K562 (cell line): Measurements from ENCODE around the gene FADD. TPM values are rescaled to one million over a fixed set of nuclear protein-coding genes. Genes with fewer than 3 reads are reported as not detected.

Source experiments
- ATAC-seq: fragments of 200-7000 bp; cut with Tn5 transposase; 3 replicates; pipeline ENCODE4 v1.9.1; 2020; ENCODE audit warnings: moderate library complexity
- BruUV-seq: library from RNA; stranded (reverse); fragments of 400-500 nt; replicated peaks from 2 replicates; lab custom pipeline; 2021; lab: Mats Ljungman, UMichigan
- CTCF ChIA-PET: fragments of 300-600 bp; formaldehyde crosslinking; extraction: SDS; loops from one replicate; lab custom pipeline; 2021; ENCODE audit warnings: low intra/inter-chr PET ratio; lab: Yijun Ruan, JAX
- POLR2A ChIA-PET: fragments of 300-600, 350-650 bp; sonication (Branson Sonifier 250); formaldehyde crosslinking; extraction: SDS; loops from one replicate; lab custom pipeline; 2021; ENCODE audit warnings: antibody characterized with exemption, inconsistent platforms; lab: Yijun Ruan, JAX
- DNase-seq, 4 experiments: peaks; one replicate each; pipeline versions ENCODE4 v3.0.0 to v3.0.0-alpha.2; 2011 to 2018; ENCODE audit warnings: low spot score in 3 of 4, mixed read lengths in 3 of 4; ENCODE audit errors: extremely low read depth in 1 of 4
- FAIRE-seq: peaks from 2 replicates; lab custom pipeline; 2011; peaks lifted over from hg19 to GRCh38; lab: Jason Lieb, UNC
- H2AFZ ChIP-seq: 2 replicates; pipeline ENCODE4 v1.6.0; 2011; ENCODE audit warnings: low read depth, low read length, control low read depth, inconsistent platforms
- H3K27ac ChIP-seq: fragments of 200-600 bp; 3 replicates; pipeline ENCODE4 v1.8.0; 2011; ENCODE audit warnings: low read depth, mild to moderate bottlenecking, control low read depth, inconsistent platforms, low read length, moderate library complexity, mixed read lengths; ENCODE audit errors: extremely low read depth
- H3K27me3 ChIP-seq, 2 experiments: fragments of 300-600 bp in 1 of 2; 2 replicates in 1 of 2; 3 replicates in 1 of 2; pipeline versions ENCODE4 v1.6.0 to v1.8.0; 2011; ENCODE audit warnings: inconsistent platforms in 2 of 2, low read length in 2 of 2, mild to moderate bottlenecking in 1 of 2, mixed read lengths in 1 of 2, moderate library complexity in 1 of 2; ENCODE audit not compliant: control insufficient read depth in 2 of 2, insufficient read depth in 2 of 2
- H3K36me3 ChIP-seq: fragments of 300-600 bp; 3 replicates; pipeline ENCODE4 v1.8.0; 2011; ENCODE audit warnings: mild to moderate bottlenecking, low read length, inconsistent platforms; ENCODE audit not compliant: control insufficient read depth, insufficient read depth
- H3K4me1 ChIP-seq, 2 experiments: fragments of 200-600 bp in 1 of 2; replicated peaks in 1 of 2; 2 replicates in 1 of 2; 3 replicates in 1 of 2; pipeline versions ENCODE4 v1.5.1 to v1.8.0; 2011; ENCODE audit warnings: inconsistent platforms in 2 of 2, low read length in 2 of 2, mild to moderate bottlenecking in 1 of 2, mixed read lengths in 1 of 2, moderate library complexity in 1 of 2; ENCODE audit not compliant: control insufficient read depth in 2 of 2, insufficient read depth in 2 of 2
- H3K4me2 ChIP-seq: 2 replicates; pipeline ENCODE4 v1.6.1; 2011; ENCODE audit warnings: low read length, control low read depth, inconsistent platforms, mixed read lengths; ENCODE audit not compliant: insufficient read depth
- H3K4me3 ChIP-seq: fragments of 200-600 bp; sonication (generic), shearing (Covaris generic); 2 replicates; pipeline ENCODE4 v1.5.1; 2016; ENCODE audit warnings: control low read depth, inconsistent platforms
- H3K79me2 ChIP-seq: fragments of 200-600 bp; 3 replicates; pipeline ENCODE4 v1.8.0; 2011; ENCODE audit warnings: low read length, inconsistent platforms; ENCODE audit not compliant: control insufficient read depth, insufficient read depth
- H3K9ac ChIP-seq, 2 experiments: 2 replicates each; pipeline versions ENCODE4 v1.6.0 to v1.6.1; 2011; ENCODE audit warnings: low read depth in 2 of 2, low read length in 2 of 2, control low read depth in 1 of 2, inconsistent platforms in 1 of 2, mild to moderate bottlenecking in 1 of 2, mixed read lengths in 1 of 2; ENCODE audit not compliant: insufficient read depth in 1 of 2
- H3K9me1 ChIP-seq: one replicate; pipeline ENCODE4 v1.6.0; 2011; ENCODE audit warnings: inconsistent platforms, mild to moderate bottlenecking, low read length, moderate library complexity; ENCODE audit not compliant: control insufficient read depth, insufficient read depth
- H3K9me3 ChIP-seq: replicated peaks from 2 replicates; pipeline ENCODE4 v1.5.1; 2011; ENCODE audit warnings: low read depth, low read length, inconsistent platforms; ENCODE audit not compliant: control insufficient read depth, insufficient read depth
- H4K20me1 ChIP-seq: replicated peaks from 2 replicates; pipeline ENCODE4 v1.6.1; 2011; ENCODE audit warnings: low read length, inconsistent platforms, mixed read lengths; ENCODE audit not compliant: control insufficient read depth, insufficient read depth
- CBX3 ChIP-seq, 2 experiments: IDR thresholded peaks; 1 replicate in 1 of 2; 2 replicates in 1 of 2; pipeline ENCODE4 v1.6.1; 2012; ENCODE audit warnings: inconsistent platforms in 2 of 2, low read length in 2 of 2, borderline replicate concordance in 1 of 2, control low read depth in 1 of 2
- CGGBP1 ChIP-seq: fragments of 250-450 bp; sonication (Bioruptor Pico); IDR thresholded peaks from 2 replicates; pipeline ENCODE4 v1.9.0; 2021; ENCODE audit warnings: mild to moderate bottlenecking
- FOXJ2 ChIP-seq: fragments of 200-800 bp; sonication (Bioruptor generic); IDR thresholded peaks from 2 replicates; pipeline ENCODE4 v1.6.1; 2016; ENCODE audit warnings: missing genetic modification characterization, missing compliant biosample characterization
- HDAC6 ChIP-seq: IDR thresholded peaks from 2 replicates; pipeline ENCODE4 v1.6.1; 2012; ENCODE audit warnings: low read depth, mild to moderate bottlenecking, control low read depth, inconsistent platforms, low read length, moderate library complexity
- JUNB ChIP-seq: fragments of 450-650 bp; formaldehyde crosslinking; conservative IDR thresholded peaks from 2 replicates; pipeline ENCODE4 v1.4.0; 2020; ENCODE audit warnings: mild to moderate bottlenecking
- MEIS2 ChIP-seq: fragments of 450-650 bp; IDR thresholded peaks from 2 replicates; pipeline ENCODE4 v1.6.1; 2014; ENCODE audit warnings: mild to moderate bottlenecking; ENCODE audit not compliant: partially characterized antibody
- MYC ChIP-seq, 2 experiments: fragments of 250-450 bp in 1 of 2; sonication (Bioruptor Pico) in 1 of 2; IDR thresholded peaks; 2 replicates each; pipeline versions ENCODE4 v1.5.1 to v1.6.1; 2012 to 2021; ENCODE audit warnings: low read depth in 2 of 2, borderline replicate concordance in 1 of 2, improper control_type of control experiment in 1 of 2, low read length in 1 of 2, mild to moderate bottlenecking in 1 of 2, moderate library complexity in 1 of 2
- NFRKB ChIP-seq: fragments of 450-650 bp; IDR thresholded peaks from 2 replicates; pipeline ENCODE4 v1.6.1; 2016; ENCODE audit warnings: low read depth
- NR1H2 ChIP-seq: sonication (generic); formaldehyde crosslinking; IDR thresholded peaks from 2 replicates; pipeline ENCODE4 v1.4.0; 2020; ENCODE audit warnings: mild to moderate bottlenecking, missing genetic modification reagents
- PKNOX1 ChIP-seq: fragments of 450-650 bp; IDR thresholded peaks from 2 replicates; pipeline ENCODE4 v1.6.1; 2016
- STAT5B ChIP-seq: fragments of 250-450 bp; sonication (Bioruptor Pico); IDR thresholded peaks from 2 replicates; pipeline ENCODE4 v1.8.0; 2021; ENCODE audit warnings: mild to moderate bottlenecking, inconsistent platforms
- ZNF589 ChIP-seq: fragments of 200-800 bp; sonication (Bioruptor generic); IDR thresholded peaks from 2 replicates; pipeline ENCODE4 v1.6.1; 2016; ENCODE audit warnings: low read depth, missing genetic modification characterization, missing compliant biosample characterization
- ZNF778 ChIP-seq: fragments of 450-650 bp; formaldehyde crosslinking; IDR thresholded peaks from 2 replicates; pipeline ENCODE4 v1.4.0; 2020; ENCODE audit warnings: mild to moderate bottlenecking, moderate library complexity
- WGBS: fragments of 100-300 bp; shearing (Covaris generic); methylation state at CpG from one replicate; pipeline ENCODE4 v1.1.6; 2016; ENCODE audit warnings: low coverage, mixed read lengths; ENCODE audit not compliant: insufficient coverage; ENCODE audit errors: missing lambda C conversion rate; 5-methylcytosine and 5-hydroxymethylcytosine counted together
- in situ Hi-C: fragments of 300-500 bp; cut with MboI; formaldehyde crosslinking; loops from 4 replicates; pipeline ENCODE4 v1.15.0; 2018; ENCODE audit warnings: inconsistent platforms, mixed read lengths
- intact Hi-C: fragments of 100-400 bp; cut with micrococcal nuclease; formaldehyde crosslinking; loops from 2 replicates; pipeline ENCODE4 v1.14.2; 2022
- polyA plus RNA-seq, 8 experiments: library from polyadenylated mRNA; depleted of rRNA in 4 of 8; stranded (reverse) in 5 of 8; unstranded in 3 of 8; fragments of >200 nt; fragmentation: Nextera tagmentation in 2 of 8; fragmentation: Illumina TruSeq in 1 of 8; extraction: Ambion mirVana in 2 of 8; extraction: Trizol in 1 of 8; gene quantifications; 2 replicates each; pipeline versions ENCODE4 v1.2.1 to v1.2.3, GENCODE V29; 2011 to 2014; ENCODE audit warnings: inconsistent platforms in 1 of 8, missing spikeins in 1 of 8
- total RNA-seq, 7 experiments: library from RNA; depleted of rRNA in 6 of 7; stranded (reverse); fragments of >200 nt in 6 of 7; fragmentation: Illumina TruSeq in 2 of 7; extraction: Trizol in 2 of 7; gene quantifications; 2 replicates each; pipeline versions ENCODE4 v1.2.1 to v1.2.3, GENCODE V29; 2011 to 2021; ENCODE audit warnings: low replicate concordance in 1 of 7

The FADD gene
- total and polyA plus RNA-seq, 9 of the 15 experiments (the other 6 are each of a cell fraction or from before 2014, with no cell fraction given) = 0.29 to 26.9 (median 20.4) TPM

- TF ChIP-seq HDAC6 (no peak), NFRKB (no peak), CBX3 (IDR thresholded peaks at IDR 0.05; ENCODE audit: borderline replicate concordance in 1 of 2, low read length in 2 of 2) (no peak)
- FAIRE-seq (no peak), ATAC-seq (no peak), DNase-seq (no peak)
- Histone ChIP-seq H3K4me1 (peaks cover 5 to 6% of the 10 kb centered on the region in 2 experiments; a peak in 1 of 5 replicates), H3K4me3 (no peak overlapping the region), H3K27ac (no peak overlapping the region), H3K4me2 (no peak overlapping the region), H4K20me1 (no peaks in the 10 kb centered on the region), H3K9me1 (no peaks in the 10 kb centered on the region), H3K36me3 (no peaks in the 10 kb centered on the region), H3K79me2 (no peaks in the 10 kb centered on the region), H2AFZ (no peak overlapping the region), H3K9ac (no peak overlapping the region), H3K27me3 (peaks cover 27 to 53% of the 10 kb centered on the region in 2 experiments), H3K9me3 (no peaks in the 10 kb centered on the region)
- in situ Hi-C loops = no loop called here
- 42% methylated on average over 12 of the region's 12 CpGs for WGBS
- BruUV-seq = no TSS peak
- ChIA-PET CTCF (no interaction called here), POLR2A (no interaction called here)
- intact Hi-C loops = no loop called here
Measured at GRCh38 chr11:70252844-70253243, 49.7 kb downstream of the FADD start.

- in situ Hi-C loops = no loop called here
- Histone ChIP-seq H2AFZ (no peak overlapping the region), H3K79me2 (no peaks in the 10 kb centered on the region), H3K9ac (no peak overlapping the region), H3K27ac (no peak overlapping the region), H3K27me3 (peaks cover 20 to 34% of the 10 kb centered on the region in 2 experiments), H3K4me3 (no peak overlapping the region), H3K4me1 (peaks cover 5 to 6% of the 10 kb centered on the region in 2 experiments; a peak in 1 of 5 replicates), H4K20me1 (no peaks in the 10 kb centered on the region), H3K9me1 (no peaks in the 10 kb centered on the region), H3K9me3 (no peaks in the 10 kb centered on the region), H3K4me2 (peak overlapping the region; percentile 46; the same call in 1 of the 2 replicates), H3K36me3 (no peaks in the 10 kb centered on the region)
- intact Hi-C loops = no loop called here
- ChIA-PET POLR2A (interaction anchor here (1.4 to 1.7 kb wide), 2 partner anchors 9 to 14 kb away, joined by 4 read pairs; partner anchors contain the start of gene PPFIA1), CTCF (no interaction called here)
- no peak for FAIRE-seq
- ATAC-seq = no peak
- DNase-seq = no peak
- WGBS = 8% methylated on average over 12 of the region's 12 CpGs
- no TSS peak for BruUV-seq
- no peak for TF ChIP-seq FOXJ2 (tag)
- TF ChIP-seq NR1H2 (CRISPR knock-in tag) = no peak
- TF ChIP-seq CGGBP1 (CRISPR knock-in tag) = no peak
- no peak for TF ChIP-seq MYC (IDR thresholded peaks at IDR 0.05; ENCODE audit: low read depth, low read length)
- TF ChIP-seq MYC (CRISPR knock-in tag; IDR thresholded peaks at IDR 0.05; ENCODE audit: borderline replicate concordance, low read depth) = no peak
- TF ChIP-seq ZNF778 (CRISPR knock-in tag) = no peak
- no peak for TF ChIP-seq STAT5B
- peak; percentile 54 for TF ChIP-seq MEIS2
- TF ChIP-seq PKNOX1 = peak; percentile 18; the same call in 1 of the 2 replicates
- no peak for TF ChIP-seq JUNB (CRISPR knock-in tag)
- TF ChIP-seq ZNF589 (CRISPR knock-in tag) = no peak
Measured at GRCh38 chr11:70255477-70256116, 52.5 kb downstream of the FADD start.
